ENCODE measurements around the gene GID4. TPM values are rescaled to one million over a fixed set of nuclear protein-coding genes. Genes with fewer than 3 reads are reported as not detected.

Gene GID4
- total and polyA plus RNA-seq, 2 of the 13 experiments (the other 11 are each of a cell fraction or from before 2014, with no cell fraction given): 4.3 to 6.1 TPM

- TF ChIP-seq, protein P1, sequence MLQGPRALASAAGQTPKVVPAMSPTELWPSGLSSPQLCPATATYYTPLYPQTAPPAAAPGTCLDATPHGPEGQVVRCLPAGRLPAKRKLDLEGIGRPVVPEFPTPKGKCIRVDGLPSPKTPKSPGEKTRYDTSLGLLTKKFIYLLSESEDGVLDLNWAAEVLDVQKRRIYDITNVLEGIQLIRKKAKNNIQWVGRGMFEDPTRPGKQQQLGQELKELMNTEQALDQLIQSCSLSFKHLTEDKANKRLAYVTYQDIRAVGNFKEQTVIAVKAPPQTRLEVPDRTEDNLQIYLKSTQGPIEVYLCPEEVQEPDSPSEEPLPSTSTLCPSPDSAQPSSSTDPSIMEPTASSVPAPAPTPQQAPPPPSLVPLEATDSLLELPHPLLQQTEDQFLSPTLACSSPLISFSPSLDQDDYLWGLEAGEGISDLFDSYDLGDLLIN (CRISPR knock-in tag; IDR thresholded peaks at IDR 0.05; ENCODE audit: borderline replicate concordance): no peak
- TF ChIP-seq FOSL2 (CRISPR knock-in tag; IDR thresholded peaks at IDR 0.05): no peak
- TF ChIP-seq, protein P2, sequence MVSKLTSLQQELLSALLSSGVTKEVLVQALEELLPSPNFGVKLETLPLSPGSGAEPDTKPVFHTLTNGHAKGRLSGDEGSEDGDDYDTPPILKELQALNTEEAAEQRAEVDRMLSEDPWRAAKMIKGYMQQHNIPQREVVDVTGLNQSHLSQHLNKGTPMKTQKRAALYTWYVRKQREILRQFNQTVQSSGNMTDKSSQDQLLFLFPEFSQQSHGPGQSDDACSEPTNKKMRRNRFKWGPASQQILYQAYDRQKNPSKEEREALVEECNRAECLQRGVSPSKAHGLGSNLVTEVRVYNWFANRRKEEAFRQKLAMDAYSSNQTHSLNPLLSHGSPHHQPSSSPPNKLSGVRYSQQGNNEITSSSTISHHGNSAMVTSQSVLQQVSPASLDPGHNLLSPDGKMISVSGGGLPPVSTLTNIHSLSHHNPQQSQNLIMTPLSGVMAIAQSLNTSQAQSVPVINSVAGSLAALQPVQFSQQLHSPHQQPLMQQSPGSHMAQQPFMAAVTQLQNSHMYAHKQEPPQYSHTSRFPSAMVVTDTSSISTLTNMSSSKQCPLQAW (CRISPR knock-in tag; IDR thresholded peaks at IDR 0.05): no peak
- TF ChIP-seq ZNF510 (CRISPR knock-in tag; IDR thresholded peaks at IDR 0.05; ENCODE audit: low read depth): no peak
- TF ChIP-seq ZNF343 (CRISPR knock-in tag; IDR thresholded peaks at IDR 0.05): no peak
- TF ChIP-seq NCOA1 (CRISPR knock-in tag; IDR thresholded peaks at IDR 0.05): no peak
- no peak for TF ChIP-seq ARNT (IDR thresholded peaks at IDR 0.05)
- no peak for TF ChIP-seq BRD4 (CRISPR knock-in tag; IDR thresholded peaks at IDR 0.05)
- TF ChIP-seq EP300 (IDR thresholded peaks at IDR 0.05; ENCODE audit: low read depth in 2 of 2, low read length in 2 of 2): no peak
- no peak for TF ChIP-seq EP300 (CRISPR knock-in tag; IDR thresholded peaks at IDR 0.05; ENCODE audit: borderline replicate concordance)
- TF ChIP-seq ZSCAN21 (CRISPR knock-in tag; IDR thresholded peaks at IDR 0.05; ENCODE audit: borderline replicate concordance): no peak
- TF ChIP-seq FIP1L1 (IDR thresholded peaks at IDR 0.05; ENCODE audit: borderline replicate concordance, insufficient read depth, low read depth, low read length): no peak
Observed at GRCh38 chr17:18102640-18103039, 63.4 kb downstream of the GID4 start (continued).

GRCh38 chr17:18105027-18105426 is 65.8 kb downstream of the GID4 start:
- TF ChIP-seq BATF2 (CRISPR knock-in tag; IDR thresholded peaks at IDR 0.05) (no peak), POLR2A (IDR thresholded peaks at IDR 0.05; ENCODE audit: insufficient read depth in 1 of 2, low read depth in 2 of 2, low read length in 2 of 2) (0 out of 4 replicates have a peak, but pooled peaks of 1 of the 2 experiments have one; percentile 26)
- in situ Hi-C loops (cut with HindIII; ENCODE audit: extremely low pct_ligation_motif_present, low pct_unique_long_range_greater_than_20kb): loop anchor here (25.0 kb wide), 1 partner anchor 93 kb away; no protein-coding TSS in a partner anchor
- ChIA-PET POLR2A (no interaction called here), CTCF (ENCODE audit: low intra/inter-chr PET ratio, low total read pairs) (no interaction called here)
- 83% methylated on average over 1 of the region's 3 CpGs for WGBS (ENCODE audit: low lambda C conversion rate)
- Histone ChIP-seq H2AFZ (ENCODE audit: low read length) (no peak overlapping the region), H3K36me3 (replicated peaks in 1 of 2; ENCODE audit: control insufficient read depth in 1 of 2, insufficient read depth in 2 of 2, low read length in 2 of 2) (peaks cover 1 to 23% of the 10 kb centered on the region in 2 experiments; a peak in 4 of 5 replicates), H3K79me2 (ENCODE audit: insufficient read depth, low read length) (no peaks in the 10 kb centered on the region), H3K9ac (ENCODE audit: insufficient read depth, low read depth, low read length) (no peak overlapping the region), H3K9me3 (ENCODE audit: low read length) (no peaks in the 10 kb centered on the region), H4K20me1 (ENCODE audit: insufficient read depth, low read length) (no peaks in the 10 kb centered on the region), H3K4me3 (replicated peaks in 1 of 3; ENCODE audit: insufficient read depth in 1 of 3, low read depth in 2 of 3, low read length in 3 of 3) (no peak overlapping the region), H3K27me3 (ENCODE audit: control insufficient read depth in 1 of 2, insufficient read depth in 2 of 2, low read length in 2 of 2) (no peaks in the 10 kb centered on the region), H3K27ac (ENCODE audit: extremely low read length, insufficient read depth, low read length) (no peak overlapping the region), H3K4me2 (ENCODE audit: low read depth, low read length) (no peak overlapping the region), H3K4me1 (ENCODE audit: insufficient read depth, low read length) (no peaks in the 10 kb centered on the region)
- intact Hi-C loops (cut with micrococcal nuclease; ENCODE audit: unreplicated experiment): no loop called here
- no TSS peak for BruUV-seq (replicated peaks)
- FAIRE-seq (no peak), DNase-seq (ENCODE audit: low spot score) (no peak), ATAC-seq (no peak)

All from HepG2 (cell line).